GM21367 (cell line): ENCODE measurements around the gene CCNL1.
"Not testable (repeated sequence)": the region's sequence is repeated elsewhere in the genome, so short reads cannot be mapped to it uniquely, and the experiment has no call there.

Experiments
- ATAC-seq: cut with Tn5 transposase; IDR thresholded peaks from one replicate; pipeline ENCODE4 v1.9.1; 2021; ENCODE audit not compliant: unreplicated experiment

Gene CCNL1

DNA sequence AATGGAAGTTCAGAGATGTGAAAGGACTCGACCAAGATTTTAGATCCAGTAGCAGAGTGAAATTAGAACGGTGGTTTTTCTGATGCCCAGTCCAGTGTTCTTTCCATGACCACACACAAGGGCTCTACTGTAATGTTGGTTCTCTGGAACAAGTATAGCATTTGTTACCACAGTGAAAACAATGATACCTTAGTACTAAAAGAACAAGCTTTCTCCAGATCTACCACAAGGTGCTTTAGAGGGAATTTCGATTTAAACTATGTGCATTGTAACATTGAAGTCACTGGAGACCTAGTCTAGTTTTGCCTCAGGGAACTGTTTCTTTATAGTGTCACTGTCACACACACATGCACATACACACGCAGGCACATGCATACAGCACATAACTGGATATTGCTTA, 12.8 kb upstream of the CCNL1 start:
- ATAC-seq, result no peak

DNA sequence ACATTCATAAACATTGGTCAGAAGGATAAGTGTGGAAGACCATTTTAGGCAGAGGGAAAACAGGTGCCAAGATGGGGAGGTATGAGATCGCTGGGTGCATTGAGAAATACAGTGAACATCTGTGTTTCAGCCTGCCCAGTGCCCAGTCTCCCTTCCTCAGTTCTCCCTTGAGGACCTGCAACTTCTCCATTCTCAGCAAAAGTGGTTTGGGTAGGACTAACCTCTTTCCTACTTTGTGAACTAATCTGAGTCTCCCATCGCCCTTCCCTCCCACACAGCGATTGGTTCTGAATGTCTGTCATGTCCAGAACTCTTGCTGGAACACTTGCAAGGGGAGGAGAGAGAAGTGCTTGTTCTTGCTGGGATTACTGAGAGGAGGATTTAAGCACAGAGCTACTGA, 10.9 kb upstream of the CCNL1 start:
- no peak for ATAC-seq

DNA sequence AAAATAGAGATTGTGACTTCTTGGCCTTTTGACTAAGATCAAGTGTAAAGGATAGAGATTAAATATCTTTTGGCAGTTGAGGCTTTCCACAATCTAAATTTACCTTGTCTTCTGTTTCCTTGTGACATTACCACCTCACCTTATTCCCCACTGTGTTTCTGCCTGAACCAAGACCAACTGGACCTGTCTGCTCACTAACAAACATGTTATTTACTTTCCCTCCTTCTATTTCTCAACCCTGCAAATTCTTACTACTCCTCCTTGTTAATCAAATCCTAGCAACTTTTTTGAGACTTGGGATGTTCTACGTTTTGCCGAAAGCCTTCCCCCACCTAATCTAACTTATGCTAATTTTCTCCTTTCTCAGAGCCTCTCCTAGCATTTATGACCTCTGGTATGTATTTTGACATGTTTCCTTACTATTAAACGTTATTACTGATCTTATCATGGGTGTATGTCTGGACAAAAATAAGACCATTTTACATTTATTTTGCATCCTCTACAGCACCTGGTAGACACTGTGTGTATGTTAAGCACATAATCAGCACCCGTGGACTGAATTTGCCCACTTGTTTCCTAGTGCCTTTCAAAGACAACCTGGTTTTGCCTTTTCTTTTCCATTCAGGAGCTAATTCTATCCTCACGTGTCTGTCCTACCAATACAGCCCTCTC, 7.6 kb upstream of the CCNL1 start:
- no peak for ATAC-seq

DNA sequence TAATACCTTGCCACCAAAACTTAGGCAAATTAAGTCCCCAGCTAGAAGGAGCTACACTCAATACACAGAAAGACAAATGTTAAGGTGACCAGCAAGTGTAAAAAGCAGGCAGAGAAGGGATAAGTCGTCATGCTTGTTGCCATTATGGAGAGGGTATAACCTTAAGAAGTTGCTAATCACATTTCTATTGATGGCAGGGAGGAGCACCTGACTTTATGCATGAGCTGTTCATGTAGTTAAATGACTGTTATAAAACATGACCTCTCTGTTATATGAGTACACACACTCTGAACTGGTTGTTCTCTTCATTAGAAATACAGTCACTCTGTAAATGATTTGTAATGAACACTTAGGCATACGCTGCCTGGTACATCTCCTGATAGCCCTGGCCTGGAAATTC, 6.6 kb upstream of the CCNL1 start:
- ATAC-seq, result no peak

DNA sequence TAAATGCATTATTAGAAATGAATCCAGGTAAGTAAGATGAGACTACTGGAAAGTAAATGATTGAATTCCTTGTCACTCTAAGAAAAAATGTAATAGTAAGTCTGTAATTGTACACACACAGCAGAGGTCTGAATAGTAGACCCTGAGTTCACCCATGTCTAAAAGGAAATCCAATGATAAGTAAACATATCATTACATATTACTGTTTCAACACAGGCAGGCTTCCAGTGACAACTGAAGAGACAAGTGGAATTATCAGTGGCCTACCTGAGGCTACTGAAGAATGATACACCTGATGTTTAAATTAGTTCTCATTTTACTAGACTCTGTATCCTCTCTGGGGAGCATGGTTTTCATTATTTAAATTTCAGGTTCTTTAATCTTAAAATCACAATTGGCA, 6.2 kb upstream of the CCNL1 start:
- no peak for ATAC-seq

DNA sequence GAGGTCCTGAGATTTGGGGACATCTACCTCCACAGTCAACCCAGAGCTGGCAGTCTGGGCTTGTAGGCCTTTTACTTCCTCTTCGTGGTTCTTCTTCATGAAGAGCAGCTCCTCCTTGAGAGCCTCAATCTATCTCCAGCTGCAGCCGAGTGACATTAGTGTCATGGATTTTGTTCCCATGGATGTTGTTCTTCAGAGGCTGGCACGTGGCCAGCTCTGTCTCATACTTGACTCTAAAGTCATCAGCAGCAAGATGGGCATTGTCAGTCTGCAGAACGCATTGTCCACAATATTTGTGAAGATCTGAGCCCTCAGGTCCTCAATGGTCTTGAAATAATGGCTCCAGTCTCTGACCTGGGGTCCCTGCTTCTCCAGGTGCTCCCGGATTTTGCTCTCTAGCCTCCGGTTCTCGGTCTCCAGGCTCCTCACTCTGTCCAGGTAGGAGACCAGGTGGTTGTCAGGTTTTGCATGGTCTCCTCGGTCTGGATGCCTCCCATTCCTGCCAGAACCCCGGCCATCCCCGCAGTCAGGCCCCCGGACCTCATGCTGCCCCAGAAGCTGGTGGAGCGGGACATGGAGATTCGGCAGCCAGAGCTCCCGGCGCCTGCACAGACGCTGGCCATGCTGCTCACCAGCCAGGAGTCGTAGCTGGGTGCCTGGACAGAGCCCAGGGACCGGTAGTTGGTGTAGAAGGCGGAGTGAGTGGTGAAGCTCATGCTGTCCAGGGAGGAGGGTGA, 3.4 kb upstream of the CCNL1 start:
- no peak for ATAC-seq

DNA sequence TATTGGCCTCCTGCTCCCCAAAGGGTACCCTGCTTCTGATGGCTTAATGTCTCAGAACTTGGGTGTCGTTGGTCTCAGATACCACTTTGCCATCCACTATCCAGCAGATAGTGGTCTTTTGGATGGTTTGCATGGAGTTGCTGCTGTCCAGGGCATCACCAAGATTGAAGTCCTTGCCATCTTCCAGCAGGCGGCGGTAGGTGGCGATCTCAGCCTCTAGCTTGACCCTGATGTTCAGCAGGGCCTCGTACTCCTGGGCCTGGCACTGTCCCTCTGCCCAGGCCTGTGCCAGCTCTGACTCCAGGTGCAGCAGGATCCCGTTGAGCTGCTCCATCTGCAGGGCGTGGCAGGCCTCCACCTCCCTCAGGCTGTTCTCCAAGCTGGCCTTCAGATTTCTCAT, 2.7 kb upstream of the CCNL1 start:
- not testable (repeated sequence) for ATAC-seq

DNA sequence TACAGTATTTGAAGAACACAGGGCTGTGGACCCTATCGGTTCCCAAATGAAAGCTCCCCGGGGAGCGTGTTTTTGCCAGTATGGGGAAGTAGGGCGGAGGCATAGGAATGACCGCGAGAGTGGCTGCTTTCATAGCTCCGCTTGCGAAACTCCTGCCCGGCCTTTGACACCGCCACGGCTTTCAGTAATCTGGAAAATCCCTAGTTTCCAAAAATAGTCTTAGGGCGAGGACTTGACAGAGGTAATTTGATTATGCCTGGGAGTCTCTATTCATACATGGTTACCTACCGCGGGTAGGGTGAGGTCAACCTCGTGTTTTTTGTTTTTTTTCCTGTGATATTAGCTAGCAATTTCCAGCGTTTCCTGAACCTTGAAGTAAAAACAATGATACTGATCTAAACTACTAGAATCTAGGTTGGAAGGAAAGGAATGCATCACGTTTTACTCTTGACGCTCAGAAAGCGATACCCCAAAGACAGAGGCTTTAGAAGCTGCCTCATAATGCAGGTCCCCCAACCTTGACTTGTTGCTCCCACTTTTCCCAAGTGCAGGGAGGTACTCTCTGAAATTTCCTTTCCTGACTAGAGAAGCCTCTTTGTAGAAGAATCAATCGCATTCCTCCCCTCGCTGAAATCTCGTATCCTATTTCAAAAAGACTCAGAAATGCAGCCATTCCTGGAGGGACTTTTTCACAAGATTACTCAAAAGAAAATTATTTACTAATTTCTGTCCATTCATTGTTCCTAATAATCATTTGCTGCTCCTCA, 894 bp upstream of the CCNL1 start:
- ATAC-seq, result peak; percentile 30

DNA sequence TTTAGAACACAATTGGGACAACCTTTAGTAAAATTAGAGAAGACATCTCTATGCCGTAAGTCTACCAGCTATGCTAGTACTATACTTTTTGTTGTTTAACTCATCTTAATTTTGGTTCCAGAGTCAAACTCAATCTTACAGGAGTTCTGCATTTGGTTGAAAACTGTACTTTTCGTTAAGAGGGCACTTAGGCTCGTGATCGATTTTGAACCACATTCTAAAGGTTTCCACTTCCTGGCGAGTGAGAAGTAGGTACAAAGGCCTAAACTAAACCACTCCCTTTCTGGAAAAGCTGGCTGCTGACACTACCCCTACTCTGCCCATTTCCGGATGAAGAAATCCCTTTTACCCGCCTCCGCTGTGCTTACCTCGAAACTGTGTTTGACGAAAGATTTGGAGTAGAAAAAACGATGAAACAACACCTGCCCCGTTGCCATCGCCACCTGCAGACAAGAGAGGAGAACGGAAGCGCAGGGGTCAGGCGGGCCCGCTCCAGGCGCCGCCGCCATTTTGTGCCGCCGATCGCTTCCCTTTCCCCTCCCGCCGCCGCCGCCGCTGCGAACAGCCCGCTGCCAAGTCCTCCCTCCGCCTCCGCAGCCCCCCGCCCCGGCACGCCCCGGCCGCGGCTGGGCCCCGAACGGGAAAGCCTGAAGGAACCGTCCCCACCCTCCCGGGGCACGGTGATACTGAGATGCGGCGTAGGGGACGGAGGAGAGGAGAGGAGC, 748 bp downstream of the CCNL1 start:
- ATAC-seq, result peak; percentile 43

DNA sequence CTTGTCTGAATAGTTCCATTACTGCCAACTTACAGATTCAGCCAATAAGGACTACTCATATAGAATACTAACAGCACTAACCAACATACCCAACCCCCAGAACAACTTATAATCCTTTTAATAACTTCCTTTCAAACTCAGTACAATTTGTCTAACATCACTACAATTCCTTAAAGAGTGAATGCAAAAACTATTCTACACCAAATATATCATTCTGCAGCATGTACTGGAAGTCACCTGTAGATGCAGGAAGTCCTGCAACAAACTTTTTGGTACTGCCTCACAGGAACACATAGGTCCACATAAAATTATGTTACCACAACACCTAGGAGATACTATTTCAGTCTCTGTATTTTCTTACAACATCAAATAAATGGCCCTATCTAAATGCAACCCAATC, 2.1 kb downstream of the CCNL1 start:
- ATAC-seq, result no peak

DNA sequence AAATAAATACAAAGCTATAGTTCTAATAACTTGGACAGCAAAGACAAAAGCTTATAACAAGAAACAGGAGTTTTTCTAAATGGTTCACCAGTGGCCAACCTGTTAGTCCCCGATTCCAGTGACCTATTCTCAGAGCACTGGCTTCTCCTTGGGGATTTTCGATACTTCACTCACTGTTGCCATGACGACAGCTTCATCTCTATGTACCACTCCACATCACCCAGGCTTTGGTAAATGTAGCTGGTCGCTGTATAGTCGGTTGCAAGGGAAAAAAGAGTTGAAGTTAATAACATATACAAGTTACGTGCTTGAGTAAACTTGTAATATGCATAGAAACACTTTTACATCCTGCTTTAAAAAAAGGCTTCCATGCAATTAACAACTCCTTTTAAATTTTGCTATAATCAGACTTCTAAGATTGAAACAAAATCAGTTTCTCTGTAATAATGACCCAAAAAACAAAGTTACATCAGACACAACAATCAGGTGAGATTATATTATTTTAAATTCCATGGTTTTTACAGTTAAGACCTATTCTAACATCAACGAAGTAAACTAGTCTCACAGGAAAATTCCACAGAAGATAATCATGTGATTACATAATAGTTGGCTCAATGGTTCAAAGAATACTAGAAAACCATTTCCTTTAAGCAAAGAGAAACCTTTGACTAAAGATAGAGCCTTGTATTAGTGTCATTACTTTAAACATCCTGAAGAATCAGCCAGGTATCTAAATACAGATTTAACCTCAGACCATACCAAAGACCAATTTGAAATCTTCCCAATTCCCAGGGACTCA, 2.9 kb downstream of the CCNL1 start:
- ATAC-seq, result no peak

DNA sequence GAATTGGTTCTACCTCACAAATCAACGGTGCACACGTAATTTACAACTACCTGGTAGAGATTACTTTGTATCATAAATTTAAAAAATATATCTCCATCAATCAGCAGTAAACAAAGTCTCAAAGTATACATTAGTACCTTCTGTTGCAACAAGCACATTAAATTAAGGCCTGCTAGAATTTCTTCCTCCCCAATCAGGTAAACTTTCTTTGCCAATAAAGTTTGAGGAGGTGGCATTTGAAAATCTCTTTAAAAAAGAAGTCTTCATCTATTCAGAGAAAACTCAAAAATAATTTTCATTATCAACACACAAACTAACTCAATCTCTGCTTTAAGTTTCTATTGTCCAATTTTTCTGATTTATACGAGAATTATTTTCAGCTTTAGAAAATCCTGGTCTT, 4.4 kb downstream of the CCNL1 start:
- ATAC-seq, result no peak

DNA sequence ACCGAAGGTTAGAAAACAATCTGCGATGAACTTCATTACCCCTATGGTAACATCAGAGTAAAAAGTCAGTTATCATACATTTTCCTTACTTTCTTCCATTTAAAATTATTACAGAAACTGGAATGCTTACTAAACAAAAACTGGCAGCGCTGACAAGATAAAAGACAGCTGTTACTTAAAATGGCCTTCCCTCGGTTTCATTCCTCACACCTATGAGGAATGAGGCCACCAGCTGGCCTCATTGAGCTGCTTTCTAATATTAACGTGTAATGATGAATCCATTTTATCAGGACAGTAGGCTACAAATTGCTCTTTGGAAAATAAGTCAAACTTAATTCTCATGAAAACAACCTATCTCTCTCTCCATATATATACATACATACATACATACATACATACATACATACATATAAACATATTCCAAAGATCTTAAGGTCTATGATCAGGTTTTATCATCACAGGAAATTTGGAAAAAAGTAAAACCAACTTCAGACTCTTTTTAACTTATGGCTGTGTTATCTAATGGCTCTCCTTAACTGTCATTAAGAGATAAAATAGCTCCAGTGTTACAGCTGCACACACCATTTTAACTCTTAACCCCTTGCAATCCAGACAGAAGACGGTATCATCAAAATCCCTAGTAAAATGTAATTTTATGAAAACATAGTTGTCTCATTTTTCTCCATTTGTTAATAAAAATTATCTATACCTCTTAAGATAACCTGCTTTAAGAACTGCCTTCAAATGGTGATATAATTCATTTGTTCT, 5.2 kb downstream of the CCNL1 start:
- no peak for ATAC-seq

DNA sequence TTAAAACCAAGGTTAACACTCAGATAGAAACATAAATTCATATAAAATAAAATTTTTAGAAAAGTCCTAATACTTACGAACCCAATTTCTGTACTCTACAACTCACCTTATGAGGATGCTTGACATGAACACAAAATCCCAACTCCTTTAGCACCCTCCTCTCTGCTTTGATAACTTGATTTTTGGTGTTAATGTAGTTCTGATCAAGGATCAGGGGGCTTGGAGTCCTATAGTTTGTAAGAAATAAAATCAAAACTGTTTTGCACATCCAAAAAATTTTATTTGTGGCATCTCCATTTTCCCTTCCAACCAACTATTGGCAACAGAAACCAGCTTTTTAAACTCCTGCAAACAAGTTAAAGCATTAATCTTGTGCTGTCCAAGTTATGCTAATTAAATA, 7.0 kb downstream of the CCNL1 start:
- ATAC-seq, result no peak

DNA sequence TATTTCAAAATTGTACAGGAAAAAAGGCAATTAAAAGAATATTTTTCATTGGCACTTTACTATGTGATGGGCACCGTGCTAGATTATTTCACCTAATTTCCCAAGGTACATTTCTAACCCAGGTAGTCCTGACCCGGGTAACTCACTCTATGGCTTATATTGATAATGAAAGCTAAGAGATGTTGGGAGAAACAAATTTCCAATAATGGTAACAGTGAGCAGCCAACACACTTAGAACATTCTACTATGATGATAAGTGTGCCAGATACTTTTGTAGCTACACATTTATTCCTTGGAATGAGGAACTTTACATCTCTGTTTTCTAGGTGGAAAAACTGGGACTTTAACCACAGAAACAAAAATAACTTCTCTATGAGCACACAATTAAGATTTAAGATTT, 7.5 kb downstream of the CCNL1 start:
- no peak for ATAC-seq

DNA sequence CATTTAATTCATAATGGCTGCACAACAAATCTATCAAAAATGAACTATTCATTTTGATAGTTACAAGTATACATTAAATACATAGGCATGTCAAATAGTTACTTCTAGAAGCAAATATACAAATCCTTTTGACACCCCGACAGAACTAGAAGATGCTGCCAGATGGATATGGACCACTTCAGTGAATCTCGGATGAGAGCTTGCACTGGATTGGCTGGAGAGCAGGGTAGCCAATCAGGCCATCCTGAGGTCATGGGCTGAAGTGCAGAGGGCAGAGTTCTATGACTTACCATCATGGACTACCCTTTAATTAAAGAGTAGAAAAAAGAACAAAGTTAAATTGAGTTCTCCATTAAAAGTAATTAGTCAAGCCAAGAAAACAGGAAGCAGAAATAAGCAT, 8.3 kb downstream of the CCNL1 start:
- no peak for ATAC-seq

DNA sequence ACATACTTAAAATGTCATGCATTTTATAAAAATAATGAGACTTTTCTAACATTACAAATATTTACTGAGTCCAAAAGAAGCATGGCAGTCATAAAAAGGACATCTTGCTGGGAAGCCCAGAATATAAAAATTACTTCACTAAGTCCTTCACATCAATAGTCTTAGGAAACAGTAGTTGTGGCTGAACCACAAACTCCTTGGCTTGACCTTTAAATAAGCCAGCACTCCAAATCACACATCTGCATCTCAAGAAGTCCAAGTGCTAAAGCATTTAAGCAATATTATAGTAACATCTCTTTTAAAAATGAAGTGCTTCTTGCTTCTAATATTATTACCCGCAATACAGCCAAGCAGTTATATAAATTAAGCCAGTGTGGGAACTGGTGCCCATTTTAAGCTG, 8.8 kb downstream of the CCNL1 start:
- no peak for ATAC-seq

DNA sequence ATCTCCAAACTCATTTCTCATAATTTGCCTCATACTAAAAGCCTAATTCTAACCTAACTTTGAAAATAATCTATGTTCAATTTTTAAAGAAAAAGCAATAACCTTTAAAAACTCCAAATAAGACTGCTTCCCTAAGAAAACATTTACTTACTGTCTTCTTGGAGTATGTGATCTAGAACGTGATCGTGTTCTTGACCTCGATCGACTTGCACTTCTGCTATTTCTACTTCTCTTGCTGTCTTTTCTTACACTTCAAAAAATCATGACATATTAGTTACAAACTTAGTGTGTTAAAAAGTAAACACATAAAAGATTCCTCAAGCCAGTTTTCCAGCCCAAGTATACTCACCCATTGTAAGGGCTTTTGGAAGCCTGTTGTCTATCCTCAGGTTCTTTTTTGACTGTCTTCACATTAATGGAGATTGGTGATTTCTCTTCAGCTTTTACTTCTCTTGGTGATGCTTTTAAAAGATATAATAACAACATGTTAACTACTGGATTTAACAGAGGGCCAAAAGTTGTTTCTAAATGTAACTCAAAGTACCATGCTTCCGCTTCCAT, 10.7 kb downstream of the CCNL1 start:
- ATAC-seq, result no peak

DNA sequence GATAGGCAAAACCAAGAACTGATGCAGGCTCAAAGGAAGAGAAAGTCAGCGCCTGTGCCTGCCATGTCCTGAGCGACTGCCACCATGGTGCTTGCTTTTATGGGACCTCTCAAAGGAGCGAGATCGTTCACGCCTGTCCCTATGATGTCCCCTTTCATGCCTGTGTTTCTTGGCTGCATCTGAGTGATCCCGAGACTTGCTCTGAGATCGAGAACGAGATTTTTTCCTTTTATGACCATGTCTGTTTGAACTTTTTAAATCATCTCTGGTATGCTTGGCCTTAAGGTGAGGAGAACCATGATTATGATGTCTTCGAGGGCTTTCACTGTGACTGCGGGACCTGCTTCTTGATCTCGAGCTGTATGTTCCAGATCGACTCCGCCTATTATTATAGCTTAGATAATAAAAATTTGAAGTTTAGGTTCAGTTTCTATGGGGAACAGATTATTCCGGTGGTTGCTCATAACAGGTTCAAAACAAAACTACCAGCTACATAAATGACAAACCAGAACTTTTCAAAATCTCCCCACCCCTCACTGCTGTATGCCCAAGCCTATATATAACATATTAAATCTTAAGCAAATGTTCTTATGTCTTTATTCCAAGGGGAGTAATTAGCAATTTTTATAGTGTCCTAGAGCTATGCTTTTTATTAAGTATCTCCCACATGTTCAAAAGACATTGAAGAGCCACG, 11.6 kb downstream of the CCNL1 start:
- ATAC-seq, result no peak
